Stomach (tissue), 4 donors: ENCODE results near the gene MTX3.

Experiments used
- EP300 ChIP-seq: sonication (generic); formaldehyde crosslinking; IDR thresholded peaks from one replicate; pipeline ENCODE4 v1.6.1; 2017; ENCODE audit warnings: antibody characterized with exemption
- POLR2AphosphoS5 ChIP-seq, 3 donors: sonication (generic); formaldehyde crosslinking; IDR thresholded peaks; one replicate each; pipeline ENCODE4 v1.6.1; 2016; ENCODE audit warnings: antibody characterized with exemption in 3 of 3

- no peak for TF ChIP-seq EP300
- TF ChIP-seq POLR2AphosphoS5 (IDR thresholded peaks at IDR 0.05), result no peak
Measured at GRCh38 chr5:79947567-79947966, 43.5 kb downstream of the MTX3 start.
